Nephron (organoid): Measurements from ENCODE around the gene ZBTB16.

Experiments
- H3K27ac Mint-ChIP-seq, 3 experiments: 2 replicates each; pipeline ENCODE4 v1.8.0; 2020; ENCODE audit warnings: mixed read lengths in 3 of 3, mild to moderate bottlenecking in 2 of 3, moderate library complexity in 1 of 3
- H3K27me3 Mint-ChIP-seq: 2 replicates; pipeline ENCODE4 v1.8.0; 2021; ENCODE audit warnings: low read depth, mild to moderate bottlenecking, moderate library complexity, mixed read lengths
- H3K36me3 Mint-ChIP-seq: 2 replicates; pipeline ENCODE4 v1.8.0; 2020; ENCODE audit warnings: low read depth, mixed read lengths
- H3K4me1 Mint-ChIP-seq: 2 replicates; pipeline ENCODE4 v1.8.0; 2020; ENCODE audit warnings: mixed read lengths
- H3K4me3 Mint-ChIP-seq, 3 experiments: 2 replicates each; pipeline ENCODE4 v1.8.0; 2020; ENCODE audit warnings: mild to moderate bottlenecking in 3 of 3, mixed read lengths in 3 of 3, moderate library complexity in 2 of 3
- H3K9me3 Mint-ChIP-seq: 2 replicates; pipeline ENCODE4 v1.8.0; 2020; ENCODE audit warnings: mixed read lengths
- CTCF ChIP-seq, 3 experiments: fragments of 200-600 bp; sonication (generic); IDR thresholded peaks; one replicate each; pipeline ENCODE4 v1.5.0; 2021; ENCODE audit warnings: antibody characterized with exemption in 3 of 3; ENCODE audit not compliant: unreplicated experiment in 3 of 3

Gene ZBTB16, protein sequence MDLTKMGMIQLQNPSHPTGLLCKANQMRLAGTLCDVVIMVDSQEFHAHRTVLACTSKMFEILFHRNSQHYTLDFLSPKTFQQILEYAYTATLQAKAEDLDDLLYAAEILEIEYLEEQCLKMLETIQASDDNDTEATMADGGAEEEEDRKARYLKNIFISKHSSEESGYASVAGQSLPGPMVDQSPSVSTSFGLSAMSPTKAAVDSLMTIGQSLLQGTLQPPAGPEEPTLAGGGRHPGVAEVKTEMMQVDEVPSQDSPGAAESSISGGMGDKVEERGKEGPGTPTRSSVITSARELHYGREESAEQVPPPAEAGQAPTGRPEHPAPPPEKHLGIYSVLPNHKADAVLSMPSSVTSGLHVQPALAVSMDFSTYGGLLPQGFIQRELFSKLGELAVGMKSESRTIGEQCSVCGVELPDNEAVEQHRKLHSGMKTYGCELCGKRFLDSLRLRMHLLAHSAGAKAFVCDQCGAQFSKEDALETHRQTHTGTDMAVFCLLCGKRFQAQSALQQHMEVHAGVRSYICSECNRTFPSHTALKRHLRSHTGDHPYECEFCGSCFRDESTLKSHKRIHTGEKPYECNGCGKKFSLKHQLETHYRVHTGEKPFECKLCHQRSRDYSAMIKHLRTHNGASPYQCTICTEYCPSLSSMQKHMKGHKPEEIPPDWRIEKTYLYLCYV

DNA sequence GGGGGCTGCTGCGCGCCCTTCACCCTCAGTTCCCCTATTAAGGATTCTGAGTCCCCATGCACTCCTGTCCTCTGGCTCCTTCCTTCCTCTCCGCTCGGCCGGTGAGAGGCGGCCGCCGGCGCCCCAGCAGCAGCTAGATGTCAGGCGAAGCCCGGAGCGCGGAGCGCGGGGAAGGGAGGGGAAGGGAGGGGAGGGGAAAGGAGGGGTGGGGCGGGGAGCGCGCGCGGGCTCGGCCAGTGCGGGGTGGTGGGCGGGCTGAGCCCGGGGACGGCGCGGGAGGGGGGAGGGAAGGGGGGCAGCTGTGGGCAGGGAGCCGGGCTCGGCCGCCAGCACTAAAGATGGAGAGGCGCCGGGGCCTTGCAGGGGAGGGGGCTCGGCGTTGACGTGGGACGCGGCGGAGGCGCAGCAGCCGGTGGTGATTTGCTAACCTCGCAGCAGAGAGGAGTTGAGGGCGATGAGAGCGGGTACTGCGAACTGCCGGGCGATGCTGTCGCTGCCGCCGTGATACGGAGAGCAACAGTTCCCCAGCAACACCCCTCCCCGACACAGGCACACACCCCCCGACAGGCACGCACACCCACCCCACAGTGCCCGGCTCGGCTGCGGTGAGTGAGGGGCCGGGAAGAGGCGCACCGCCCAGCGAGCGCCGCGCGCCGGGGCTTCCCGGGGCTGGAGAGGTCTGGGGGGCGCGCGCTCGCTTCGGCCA is at the start of gene ZBTB16:
ZBTB16 (plus strand) TSS at position 434 of the 706 bp plus-strand sequence. CDS start 3,590 bp downstream, outside the sequence.
- H3K27ac Mint-ChIP-seq, result no peak within 1 kb of the TSS
- peak within 1 kb of the TSS; percentile 84 to 90 (median 88) for H3K4me3 Mint-ChIP-seq
- peaks cover 92% of the 10 kb centered on the region for H3K27me3 Mint-ChIP-seq
- TF ChIP-seq CTCF (IDR thresholded peaks at IDR 0.05; ENCODE audit: unreplicated experiment in 3 of 3), result no peak
- H3K4me1 Mint-ChIP-seq, result no peaks in the 10 kb centered on the region
- H3K36me3 Mint-ChIP-seq, result peaks cover 3% of the 10 kb centered on the region
- no peaks in the 10 kb centered on the region for H3K9me3 Mint-ChIP-seq

- Mint-ChIP-seq H3K4me1 (no peaks in the 10 kb centered on the region), H3K27ac (no peak overlapping the region), H3K9me3 (no peaks in the 10 kb centered on the region), H3K4me3 (no peak overlapping the region), H3K36me3 (no peaks in the 10 kb centered on the region), H3K27me3 (peaks cover 17% of the 10 kb centered on the region)
- TF ChIP-seq CTCF (IDR thresholded peaks at IDR 0.05; ENCODE audit: unreplicated experiment in 3 of 3), result no peak
Measured at GRCh38 chr11:114010931-114011330, 48.6 kb upstream of the ZBTB16 start.

DNA sequence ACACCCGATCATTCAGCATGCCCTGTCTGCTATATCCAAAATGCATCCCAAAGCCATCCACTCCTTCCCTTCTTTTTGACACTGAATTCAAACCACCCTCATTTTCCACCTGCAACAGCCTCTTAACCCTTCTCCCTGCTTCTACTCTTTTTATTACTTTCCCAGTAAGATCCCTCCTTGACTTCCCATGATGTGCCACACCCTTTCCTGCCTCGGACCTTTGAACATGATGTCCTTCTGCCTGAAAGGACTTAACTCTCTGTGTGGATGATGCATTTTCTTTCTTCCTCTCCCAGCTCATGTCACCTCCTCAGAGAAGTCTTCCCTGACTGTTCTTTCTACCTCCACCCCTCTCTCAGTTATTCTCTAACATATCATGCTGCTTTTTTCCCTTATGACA is 48.1 kb upstream of the ZBTB16 start:
- Mint-ChIP-seq H3K36me3 (no peaks in the 10 kb centered on the region), H3K4me1 (no peaks in the 10 kb centered on the region), H3K9me3 (no peaks in the 10 kb centered on the region), H3K27me3 (peaks cover 17% of the 10 kb centered on the region), H3K4me3 (no peak overlapping the region), H3K27ac (no peak overlapping the region)
- TF ChIP-seq CTCF (IDR thresholded peaks at IDR 0.05; ENCODE audit: unreplicated experiment in 3 of 3), result no peak

- peaks cover 10% of the 10 kb centered on the region for H3K27me3 Mint-ChIP-seq
- H3K4me3 Mint-ChIP-seq, result no peak overlapping the region
- no peaks in the 10 kb centered on the region for H3K36me3 Mint-ChIP-seq
- H3K27ac Mint-ChIP-seq, result no peak overlapping the region
- H3K9me3 Mint-ChIP-seq, result no peaks in the 10 kb centered on the region
- TF ChIP-seq CTCF (IDR thresholded peaks at IDR 0.05; ENCODE audit: unreplicated experiment in 3 of 3), result no peak
- H3K4me1 Mint-ChIP-seq, result no peaks in the 10 kb centered on the region
Measured at GRCh38 chr11:114015117-114015516, 44.4 kb upstream of the ZBTB16 start.

DNA sequence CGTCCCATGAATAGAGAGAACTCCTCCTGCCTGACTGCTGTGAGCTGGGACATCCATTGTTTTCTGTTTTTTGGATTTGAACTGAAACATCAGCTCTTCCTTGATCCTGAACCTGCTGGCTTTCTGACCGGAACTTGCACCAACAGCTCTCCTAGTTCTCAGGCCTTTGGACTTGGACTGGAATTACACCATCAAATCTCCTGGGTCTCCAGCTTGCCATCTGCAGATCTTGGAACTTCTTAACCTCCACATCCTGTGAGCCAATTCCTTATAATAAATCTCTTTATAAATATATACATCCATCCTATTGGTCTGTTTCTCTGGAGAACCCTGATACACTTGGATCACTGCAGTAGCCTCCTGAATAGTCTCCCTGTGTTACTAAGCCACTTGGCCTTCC is 42.5 kb upstream of the ZBTB16 start:
- H3K4me3 Mint-ChIP-seq, result no peak overlapping the region
- no peaks in the 10 kb centered on the region for H3K4me1 Mint-ChIP-seq
- TF ChIP-seq CTCF (IDR thresholded peaks at IDR 0.05; ENCODE audit: unreplicated experiment in 3 of 3), result no peak
- H3K9me3 Mint-ChIP-seq, result no peaks in the 10 kb centered on the region
- H3K27me3 Mint-ChIP-seq, result no peaks in the 10 kb centered on the region
- no peaks in the 10 kb centered on the region for H3K36me3 Mint-ChIP-seq
- no peak overlapping the region for H3K27ac Mint-ChIP-seq
